ENCODE data around the gene KNSTRN.

KNSTRN gene

DNA sequence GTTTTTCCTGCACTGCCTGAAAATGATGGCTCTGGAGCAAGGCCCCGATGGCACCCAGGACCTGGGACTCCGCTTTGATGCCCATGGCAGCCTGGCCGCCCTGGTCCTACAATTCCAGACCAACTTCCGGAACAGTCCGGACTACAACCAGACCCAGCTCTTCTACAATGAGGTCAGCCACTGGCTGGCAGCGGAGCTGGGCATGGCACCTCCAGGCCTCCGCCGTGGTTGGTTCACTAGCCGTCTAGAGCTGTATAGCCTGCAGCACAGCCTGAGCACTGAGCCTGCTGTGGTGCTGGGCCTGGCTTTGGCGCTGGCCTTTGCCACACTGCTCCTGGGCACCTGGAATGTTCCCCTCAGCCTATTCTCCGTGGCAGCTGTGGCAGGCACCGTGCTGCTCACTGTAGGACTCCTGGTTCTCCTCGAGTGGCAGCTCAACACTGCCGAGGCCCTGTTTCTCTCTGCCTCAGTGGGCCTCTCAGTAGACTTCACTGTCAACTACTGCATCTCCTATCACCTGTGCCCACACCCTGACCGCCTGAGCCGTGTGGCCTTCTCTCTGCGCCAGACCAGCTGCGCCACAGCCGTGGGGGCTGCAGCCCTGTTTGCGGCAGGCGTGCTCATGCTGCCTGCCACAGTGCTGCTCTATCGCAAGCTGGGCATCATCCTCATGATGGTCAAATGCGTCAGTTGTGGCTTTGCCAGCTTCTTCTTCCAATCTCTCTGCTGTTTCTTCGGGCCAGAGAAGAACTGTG lies 13.6 kb upstream of the KNSTRN start:
- TF ChIP-seq, protein P1, sequence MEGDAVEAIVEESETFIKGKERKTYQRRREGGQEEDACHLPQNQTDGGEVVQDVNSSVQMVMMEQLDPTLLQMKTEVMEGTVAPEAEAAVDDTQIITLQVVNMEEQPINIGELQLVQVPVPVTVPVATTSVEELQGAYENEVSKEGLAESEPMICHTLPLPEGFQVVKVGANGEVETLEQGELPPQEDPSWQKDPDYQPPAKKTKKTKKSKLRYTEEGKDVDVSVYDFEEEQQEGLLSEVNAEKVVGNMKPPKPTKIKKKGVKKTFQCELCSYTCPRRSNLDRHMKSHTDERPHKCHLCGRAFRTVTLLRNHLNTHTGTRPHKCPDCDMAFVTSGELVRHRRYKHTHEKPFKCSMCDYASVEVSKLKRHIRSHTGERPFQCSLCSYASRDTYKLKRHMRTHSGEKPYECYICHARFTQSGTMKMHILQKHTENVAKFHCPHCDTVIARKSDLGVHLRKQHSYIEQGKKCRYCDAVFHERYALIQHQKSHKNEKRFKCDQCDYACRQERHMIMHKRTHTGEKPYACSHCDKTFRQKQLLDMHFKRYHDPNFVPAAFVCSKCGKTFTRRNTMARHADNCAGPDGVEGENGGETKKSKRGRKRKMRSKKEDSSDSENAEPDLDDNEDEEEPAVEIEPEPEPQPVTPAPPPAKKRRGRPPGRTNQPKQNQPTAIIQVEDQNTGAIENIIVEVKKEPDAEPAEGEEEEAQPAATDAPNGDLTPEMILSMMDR (IDR thresholded peaks at IDR 0.05), result no peak

DNA sequence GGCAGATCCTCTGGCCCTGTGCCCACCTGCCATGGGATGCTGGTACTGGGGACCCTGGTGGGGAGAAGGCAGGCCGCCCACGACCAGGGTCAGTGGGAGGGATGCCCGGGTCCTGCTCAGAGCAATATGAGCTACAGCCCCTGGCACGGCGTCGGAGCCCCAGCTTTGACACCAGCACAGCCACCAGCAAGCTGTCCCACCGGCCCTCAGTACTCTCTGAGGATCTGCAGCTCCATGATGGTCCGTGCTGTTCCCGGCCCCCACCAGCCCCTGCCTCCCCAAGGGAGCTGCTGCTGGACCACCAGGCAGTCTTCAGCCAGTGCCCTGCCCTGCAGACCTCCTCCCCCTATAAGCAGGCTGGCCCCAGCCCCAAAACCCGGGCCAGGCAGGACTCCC lies 13.0 kb upstream of the KNSTRN start:
- TF ChIP-seq, protein P1 (IDR thresholded peaks at IDR 0.05), result no peak

DNA sequence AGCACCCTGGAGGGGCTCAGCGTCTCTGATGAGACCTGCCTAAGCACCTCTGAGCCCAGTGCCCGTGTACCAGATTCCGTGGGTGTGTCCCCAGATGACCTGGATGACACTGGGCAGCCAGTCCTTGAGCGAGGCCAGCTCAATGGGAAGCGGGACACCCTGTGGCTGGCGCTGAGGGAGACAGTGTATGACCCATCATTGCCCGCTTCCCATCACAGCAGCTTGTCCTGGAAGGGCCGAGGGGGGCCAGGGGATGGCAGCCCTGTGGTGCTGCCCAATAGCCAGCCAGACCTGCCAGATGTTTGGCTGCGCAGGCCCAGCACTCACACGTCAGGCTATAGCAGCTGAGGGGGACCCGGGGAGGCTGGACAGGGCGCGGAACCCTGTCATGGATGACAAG lies 12.6 kb upstream of the KNSTRN start:
- TF ChIP-seq, protein P1 (IDR thresholded peaks at IDR 0.05), result no peak

DNA sequence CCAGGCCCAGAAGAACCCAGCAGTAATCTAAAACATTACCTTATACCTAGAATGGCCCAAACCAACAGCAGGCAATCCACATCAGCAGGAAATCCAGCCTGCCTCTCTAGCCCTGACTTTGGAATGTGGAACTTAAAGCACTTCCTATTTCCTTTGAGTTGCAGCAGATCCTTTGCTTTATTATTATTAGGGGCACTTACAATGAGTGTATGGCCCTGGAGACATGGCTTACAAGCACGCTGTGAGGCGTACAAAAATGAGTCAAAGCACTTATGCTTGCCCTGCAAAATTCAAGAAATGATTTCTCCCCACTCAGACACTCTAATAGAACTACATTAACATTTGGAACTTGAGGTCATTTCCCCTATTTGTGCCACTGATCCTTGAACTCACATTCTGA lies 9.5 kb upstream of the KNSTRN start:
- TF ChIP-seq, protein P1 (IDR thresholded peaks at IDR 0.05), result no peak

DNA sequence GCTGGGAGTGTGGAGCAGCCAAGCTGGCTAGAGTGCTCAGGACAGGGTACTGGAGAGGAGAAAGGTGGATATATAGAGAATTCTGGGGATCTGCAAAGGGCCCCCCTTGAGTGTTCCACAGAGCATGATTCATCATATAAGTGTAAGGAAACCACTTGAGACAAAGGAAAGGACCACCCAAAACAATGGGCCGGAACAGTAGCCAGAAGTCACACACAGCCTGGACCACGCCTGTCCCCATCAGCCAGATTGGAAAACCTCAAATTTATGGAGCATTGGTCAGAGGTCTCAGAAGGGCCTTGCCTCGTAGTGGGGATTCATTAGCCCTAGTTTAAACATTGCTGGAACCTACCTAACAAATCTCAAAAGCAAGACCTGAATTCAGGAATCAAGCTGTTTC lies 4.9 kb upstream of the KNSTRN start:
- TF ChIP-seq, protein P1 (IDR thresholded peaks at IDR 0.05), result no peak

DNA sequence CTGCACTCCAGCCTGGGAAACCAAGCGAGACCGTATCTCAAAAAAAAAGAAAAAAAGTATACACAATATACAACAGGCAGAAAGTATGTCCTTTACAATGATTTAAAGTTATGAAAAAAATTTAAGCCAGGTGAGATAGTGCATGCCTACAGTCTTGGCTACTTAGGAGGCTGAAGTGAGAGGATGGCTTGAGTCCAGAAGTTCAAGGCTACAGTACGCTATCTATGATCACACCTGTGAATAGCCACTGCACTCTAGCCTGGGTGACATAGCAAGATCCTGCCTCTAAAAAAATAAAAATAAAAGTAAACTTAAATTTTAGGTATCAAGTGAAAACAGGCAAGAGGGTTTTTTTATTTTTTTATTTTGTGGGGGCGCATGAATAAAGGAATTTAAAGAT lies 3.1 kb upstream of the KNSTRN start:
- TF ChIP-seq, protein P1 (IDR thresholded peaks at IDR 0.05), result no peak

DNA sequence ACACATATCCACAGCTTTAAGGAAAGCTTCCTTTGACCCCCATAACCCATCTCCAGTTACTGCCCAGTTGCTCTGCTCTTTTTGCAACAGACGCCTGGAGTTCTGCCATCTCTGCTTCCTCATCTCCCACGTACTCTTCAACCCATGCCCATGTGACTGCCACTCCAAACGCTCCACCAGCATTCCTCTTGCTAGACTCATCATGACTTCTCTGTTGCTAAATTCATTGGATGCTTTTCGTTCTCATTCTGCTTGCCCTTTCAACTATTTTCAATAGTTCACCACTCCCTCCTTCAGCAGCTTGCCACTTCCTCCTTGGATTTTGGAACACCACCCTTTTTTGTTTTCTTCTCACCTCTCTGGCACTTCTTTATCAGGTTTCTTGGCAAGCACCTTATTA lies 2.7 kb upstream of the KNSTRN start:
- TF ChIP-seq, protein P1 (IDR thresholded peaks at IDR 0.05), result no peak

DNA sequence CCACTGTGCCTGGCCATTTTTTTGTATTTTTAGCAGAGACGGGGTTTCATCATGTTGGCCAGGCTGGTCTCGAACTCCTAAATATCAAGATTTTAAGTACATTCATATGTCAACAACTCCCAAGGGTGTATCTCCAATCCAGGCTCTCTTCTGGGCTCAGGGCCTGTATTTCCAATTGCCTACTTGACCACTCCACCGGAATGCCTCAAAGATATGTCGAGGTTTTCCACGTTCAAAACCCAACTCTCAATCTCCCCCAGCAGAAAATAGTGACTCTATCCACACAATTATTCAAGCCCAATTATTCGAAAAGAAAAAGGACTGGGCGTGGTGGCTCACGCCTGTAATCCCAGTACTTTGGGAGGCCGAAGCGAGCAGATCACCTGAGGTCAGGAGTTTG lies 1.9 kb upstream of the KNSTRN start:
- TF ChIP-seq, protein P1 (IDR thresholded peaks at IDR 0.05), result no peak

All from LNCAP (cell line).